Stimulated activated CD4-positive, alpha-beta T cell treated with anti-CD3 and anti-CD28 coated beads, Interleukin-15, amount 100 ng/mL, for 24 hours (primary cell): ENCODE results near the gene SQSTM1.
A peak's percentile ranks its signal among the peaks of the same experiment; 100 is the strongest.
"Not testable (repeated sequence)": the region's sequence is repeated elsewhere in the genome, so short reads cannot be mapped to it uniquely, and the experiment has no call there.

Source experiments
- DNase-seq: peaks from one replicate; pipeline ENCODE4 v3.0.0-alpha.2; 2020

SQSTM1 gene

DNA sequence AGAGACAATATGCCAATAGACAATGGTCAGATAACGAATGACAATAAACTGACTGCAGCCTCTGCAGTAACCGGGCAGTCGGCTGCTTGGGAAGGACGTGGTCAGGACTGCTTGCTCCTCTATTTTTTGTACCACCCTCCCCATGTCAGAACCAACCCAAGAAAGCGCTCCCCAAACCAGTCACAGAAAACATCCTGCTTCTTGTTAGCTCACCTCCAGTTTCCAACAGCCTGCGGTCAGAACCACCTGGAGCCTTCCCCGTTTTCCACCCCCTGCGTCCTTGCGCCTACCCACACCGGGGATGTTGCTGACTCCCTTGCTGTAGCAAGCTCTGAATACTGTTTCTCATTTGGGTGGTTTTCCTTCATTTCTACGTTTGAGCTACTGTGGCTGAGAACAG, 39.6 kb downstream of the SQSTM1 start:
- no peak for DNase-seq

DNA sequence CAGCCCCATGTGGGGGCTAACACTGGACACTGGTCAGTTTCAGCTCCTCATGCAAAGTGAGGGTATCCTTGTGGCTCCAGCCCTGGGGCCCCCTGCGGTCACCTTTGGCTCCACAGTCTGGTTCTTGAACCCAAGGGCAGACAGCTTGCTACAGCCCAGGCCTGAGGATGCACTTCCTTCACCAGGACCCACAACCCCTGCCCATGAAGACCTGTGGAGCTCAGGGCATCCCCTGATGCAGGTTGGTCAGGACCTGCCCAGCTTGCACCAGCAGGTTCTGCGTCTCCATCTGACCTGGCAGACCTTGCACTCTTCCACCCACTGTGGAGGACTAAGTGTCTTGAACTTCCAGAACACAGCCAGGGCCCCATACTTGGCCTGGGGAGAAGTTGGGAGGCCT, 41.6 kb downstream of the SQSTM1 start:
- DNase-seq = no peak

DNA sequence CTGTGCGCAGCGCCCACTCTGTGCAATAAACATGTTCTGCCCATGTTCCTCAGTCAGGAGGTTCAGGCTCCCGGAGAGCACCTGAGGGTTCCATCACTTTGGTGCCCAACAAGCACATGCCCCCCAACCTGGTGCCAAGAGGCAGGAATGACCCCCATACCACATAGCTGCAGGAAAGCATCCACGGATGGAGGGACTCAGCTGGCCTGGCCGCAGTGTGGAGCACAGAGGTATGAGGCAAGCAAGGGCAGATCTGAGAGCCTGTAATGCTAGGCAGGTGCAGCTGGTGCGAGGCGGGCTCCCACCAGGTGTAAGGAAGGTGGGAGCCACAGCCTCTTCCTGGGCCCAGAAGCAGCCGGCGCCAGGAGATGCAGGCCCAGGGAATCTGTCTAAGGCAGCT, 42.2 kb downstream of the SQSTM1 start:
- DNase-seq = no peak

DNA sequence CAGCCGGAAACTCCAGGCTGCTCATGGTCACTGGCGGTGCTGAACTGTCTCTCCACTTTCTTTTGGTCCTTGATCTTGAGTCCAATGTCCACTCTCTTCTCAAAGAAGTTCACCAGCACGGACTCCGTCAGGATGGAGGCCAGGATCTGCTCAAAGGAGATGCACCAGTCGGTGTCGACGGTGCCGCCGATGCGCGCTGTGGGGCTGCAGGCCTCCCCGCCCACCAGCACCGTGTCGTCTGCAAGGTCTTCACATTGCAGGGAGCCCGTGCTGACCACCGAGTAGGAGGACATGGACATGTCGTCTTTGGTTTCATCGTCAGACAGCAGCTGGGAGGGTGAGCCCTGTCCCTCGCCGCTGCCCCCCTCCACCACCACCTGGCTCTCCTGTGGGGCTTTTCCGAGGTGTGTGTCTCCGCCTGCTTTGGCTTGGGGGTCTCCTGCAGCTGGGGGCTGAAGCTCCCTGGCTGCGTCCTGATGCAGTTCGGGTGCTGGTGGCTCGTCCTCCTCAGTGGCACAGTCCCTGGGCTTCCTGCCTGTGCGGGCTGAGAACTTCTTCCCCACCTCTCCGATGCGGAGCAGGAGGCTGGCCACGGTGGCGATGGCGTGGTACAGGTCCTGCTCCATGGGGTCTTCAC, 42.9 kb downstream of the SQSTM1 start:
- no peak for DNase-seq

DNA sequence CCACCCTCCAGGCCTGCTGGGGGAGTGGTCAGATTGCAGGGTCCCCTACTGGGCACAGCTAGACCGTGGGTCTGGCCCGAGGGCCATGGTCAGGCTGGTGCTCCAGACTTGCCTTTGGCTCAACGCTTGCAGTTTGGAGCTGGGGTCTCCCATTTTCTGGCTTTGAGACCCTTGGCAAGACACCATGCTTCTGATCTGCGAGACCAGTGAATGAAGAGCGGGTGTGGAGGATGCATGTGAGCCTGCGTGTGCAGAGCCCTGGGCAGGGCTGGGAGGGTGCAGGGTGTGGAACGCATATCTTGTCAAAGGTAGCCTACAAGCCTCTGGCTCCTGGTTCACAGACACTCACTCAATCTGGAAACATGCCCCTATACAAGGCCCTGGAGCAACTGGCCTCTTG, 44.0 kb downstream of the SQSTM1 start:
- no peak for DNase-seq

DNA sequence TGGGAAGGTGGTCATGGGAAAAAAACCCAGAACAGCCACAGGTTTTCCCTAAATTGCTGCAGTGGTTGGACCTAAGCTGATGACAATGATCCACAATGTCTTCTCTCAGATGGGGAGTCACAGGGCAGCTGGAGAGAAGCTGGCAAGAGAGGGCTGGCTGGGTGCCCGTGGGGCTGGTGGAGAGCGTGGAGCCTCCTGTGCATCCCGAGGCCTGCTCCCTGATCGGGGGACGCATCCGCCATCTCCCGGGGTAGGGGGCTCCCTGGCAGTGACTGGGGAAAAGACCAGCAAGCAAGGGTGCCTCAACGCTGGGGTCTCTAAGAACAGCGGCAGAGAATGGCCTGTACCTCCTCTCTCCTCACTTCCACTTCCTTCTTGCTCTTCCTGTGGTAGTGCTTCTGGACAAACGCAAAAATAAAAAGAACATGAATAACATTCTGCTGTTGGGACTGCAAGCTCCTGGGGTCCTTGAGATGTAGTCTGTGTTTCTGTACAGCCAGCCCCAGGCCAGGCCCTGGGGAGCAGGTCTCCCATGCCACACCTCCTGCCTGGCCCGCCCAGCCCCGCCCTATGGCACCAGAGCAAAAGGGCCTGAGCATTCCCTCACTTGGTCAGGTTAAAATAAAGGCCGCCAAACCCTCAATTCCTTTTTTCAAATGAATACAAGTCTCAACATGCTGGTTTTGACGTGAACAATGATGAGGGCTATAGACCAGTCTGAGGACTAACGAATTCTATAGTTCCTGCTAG, 45.0 kb downstream of the SQSTM1 start:
- DNase-seq = no peak

DNA sequence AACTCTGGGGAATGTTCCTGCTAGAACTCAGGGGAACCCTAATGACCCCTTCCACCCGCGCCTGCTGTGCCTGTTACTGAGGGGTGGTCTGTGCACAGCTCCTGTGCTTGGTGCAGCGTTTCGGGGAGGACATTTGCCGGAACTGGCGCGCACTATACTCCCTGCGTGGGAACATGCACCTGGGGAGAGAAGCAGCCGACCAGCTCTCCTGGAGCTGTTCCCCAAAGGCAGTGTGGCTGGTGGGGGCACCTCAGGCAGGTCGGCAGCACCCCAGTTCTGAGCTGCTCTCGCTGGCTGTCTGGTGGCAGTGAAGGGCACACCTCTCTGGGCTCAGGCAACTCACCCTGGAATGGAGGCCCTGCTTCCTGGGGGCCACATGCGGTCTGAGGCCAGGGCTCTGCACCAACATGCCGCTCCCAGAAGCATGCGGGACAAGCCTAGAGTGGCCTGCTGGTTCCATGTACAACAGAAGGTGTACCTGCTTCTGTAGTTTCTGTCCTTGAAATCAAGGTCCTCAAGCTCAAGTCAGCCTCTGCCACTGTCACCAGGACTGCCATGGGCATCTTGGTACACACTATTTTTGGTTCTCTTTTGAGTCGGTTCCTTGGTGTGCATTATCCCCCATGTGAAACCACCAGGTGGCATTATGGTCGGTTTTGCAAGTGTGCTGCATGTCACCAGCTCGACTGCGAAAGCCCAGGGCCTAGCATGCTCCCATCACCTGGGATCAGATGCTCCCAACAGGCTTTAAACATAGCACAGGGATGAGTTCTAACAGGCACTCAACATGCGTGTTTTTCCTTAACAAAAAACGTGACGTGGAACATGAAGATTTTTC, 45.8 kb downstream of the SQSTM1 start:
- peak; percentile 47 for DNase-seq

DNA sequence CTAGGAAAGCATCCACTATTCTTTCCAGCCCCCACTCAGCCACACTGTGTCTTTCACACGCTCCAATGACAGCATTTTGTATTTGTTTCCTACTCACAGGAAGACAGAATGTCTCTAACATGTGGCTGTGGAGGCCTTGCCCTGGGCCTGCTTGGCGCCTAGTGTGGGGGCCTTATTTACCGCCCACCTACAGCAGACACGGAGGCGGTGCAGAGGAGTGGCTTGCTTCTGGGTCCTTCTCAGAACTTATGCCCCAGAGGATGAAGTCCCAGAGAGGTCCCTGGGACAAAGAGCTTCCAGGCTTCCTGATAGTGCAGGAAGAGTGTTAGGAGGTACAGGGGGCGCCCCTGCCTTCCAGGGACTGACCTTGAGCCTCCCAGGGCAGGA, 46.4 kb downstream of the SQSTM1 start:
- no peak for DNase-seq

DNA sequence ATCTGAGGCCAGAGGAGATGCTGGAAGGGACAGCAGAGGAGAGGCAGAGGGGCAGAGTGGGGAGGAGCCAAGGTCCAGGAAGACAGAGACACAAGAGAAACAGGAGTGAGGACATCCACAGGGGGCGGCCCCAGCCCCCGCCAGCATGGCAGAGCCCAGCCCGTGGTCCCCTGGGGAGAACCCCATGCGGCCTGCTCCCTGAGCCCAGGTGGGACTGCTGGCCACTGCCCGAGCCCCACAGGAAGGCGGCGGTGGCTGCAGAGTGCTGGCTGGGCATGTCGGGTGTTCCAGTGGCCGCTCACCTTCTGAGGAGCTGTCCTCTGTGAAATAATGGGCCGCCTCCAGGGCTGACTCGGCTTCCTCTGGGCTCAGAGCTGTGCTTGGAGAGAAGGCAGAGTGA, 46.8 kb downstream of the SQSTM1 start:
- no peak for DNase-seq

DNA sequence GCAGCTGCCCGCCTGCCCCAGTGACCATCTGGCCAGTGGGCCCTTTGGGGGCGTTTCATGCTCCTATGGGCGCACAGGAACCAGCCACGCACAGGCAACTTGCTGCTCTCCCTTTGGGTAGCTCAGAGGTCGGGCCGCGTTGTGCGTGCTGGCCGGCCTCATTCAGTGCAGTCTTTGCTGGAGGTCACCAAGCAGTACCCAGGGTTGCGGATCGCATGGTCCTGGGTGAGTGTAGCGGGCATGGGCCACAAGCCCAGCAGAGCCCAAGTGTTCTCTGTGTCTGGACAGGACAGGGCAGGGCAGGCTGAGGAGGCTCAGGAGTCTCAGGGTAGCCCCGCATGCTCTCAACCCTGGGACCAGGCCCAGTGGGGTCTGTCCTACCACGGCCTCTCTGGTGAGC, 47.8 kb downstream of the SQSTM1 start:
- no peak for DNase-seq

DNA sequence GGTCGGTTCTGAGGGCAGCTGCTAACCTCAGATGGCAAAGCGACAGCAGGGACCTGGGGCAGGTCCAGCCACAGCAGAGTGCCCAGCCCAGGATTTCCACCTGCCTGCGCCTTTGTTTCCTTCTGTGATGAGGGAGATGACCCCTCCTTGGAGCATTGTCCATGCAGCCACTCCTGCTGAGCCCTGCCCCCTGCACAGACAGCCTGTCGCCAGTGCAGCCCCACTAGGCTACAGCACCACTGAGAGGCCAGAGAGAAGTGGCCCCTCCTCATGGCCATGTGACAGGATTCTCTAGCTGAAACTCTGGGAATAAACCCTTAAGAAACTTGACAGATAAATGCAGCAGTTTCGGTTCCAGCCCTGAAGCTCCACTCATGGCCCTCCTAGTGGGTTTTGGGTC, 48.4 kb downstream of the SQSTM1 start:
- DNase-seq = no peak

DNA sequence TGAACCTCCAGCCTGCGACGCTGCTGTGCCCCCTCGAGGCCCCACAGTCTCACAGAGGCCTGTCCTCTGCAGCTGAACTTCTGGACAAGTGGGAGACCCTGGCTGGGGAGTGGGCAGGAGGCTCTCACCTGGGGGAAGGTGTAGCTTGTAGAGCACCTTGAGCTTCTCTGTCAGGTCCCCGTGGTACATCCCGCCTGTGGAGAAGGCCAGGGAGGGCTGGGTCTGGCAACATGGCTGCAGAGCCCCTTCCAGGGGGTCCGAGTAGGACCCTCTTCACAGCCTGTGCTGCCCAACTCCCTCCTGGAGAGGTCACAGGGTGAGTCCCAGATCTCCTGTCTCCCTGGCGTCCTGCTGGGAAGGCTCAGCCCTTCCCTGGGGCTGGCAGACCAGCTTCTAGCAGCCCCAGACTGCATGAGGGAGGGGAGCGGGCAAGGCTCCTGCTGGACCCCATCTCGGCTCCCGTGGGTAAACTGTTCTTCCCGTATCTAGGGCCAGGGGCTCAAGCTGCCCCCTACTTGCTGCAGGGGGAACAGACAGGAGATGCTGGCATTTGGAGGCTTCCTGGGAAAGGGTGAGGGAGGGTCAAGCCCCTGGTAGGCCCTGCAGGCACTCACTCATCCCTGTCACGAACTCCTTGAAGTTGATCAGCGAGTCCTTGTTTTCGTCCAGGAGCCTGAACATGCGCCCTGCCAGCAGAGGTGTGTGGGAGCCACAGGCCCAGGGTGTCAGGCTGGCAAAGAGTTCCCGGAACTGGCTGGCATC, 49.1 kb downstream of the SQSTM1 start:
- DNase-seq = no peak

DNA sequence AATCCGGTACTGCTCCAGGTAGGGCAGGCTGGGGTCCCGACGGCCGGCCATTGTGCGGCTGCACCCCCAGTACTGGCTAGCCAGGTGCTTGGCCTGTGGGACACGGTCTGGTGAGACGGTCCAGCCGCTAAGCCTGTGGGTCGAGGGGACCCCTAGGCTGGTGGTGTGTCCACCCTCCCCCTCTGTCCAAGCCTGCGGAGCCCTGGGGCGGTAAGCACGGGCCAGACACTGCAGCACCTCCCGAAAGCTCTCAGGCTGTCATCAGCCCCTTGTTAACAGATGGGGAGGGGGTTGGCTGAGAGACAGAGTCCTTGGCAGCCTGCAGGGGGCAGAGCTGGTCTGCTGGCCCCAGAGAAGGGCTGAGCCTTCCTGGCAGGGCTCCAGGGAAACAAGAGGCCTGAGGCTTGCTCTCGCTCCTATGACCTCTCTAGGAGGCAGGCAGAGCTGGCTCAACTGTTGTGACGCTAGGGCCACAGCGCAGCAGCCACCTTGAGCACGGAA, 49.7 kb downstream of the SQSTM1 start:
- DNase-seq = peak; percentile 34

DNA sequence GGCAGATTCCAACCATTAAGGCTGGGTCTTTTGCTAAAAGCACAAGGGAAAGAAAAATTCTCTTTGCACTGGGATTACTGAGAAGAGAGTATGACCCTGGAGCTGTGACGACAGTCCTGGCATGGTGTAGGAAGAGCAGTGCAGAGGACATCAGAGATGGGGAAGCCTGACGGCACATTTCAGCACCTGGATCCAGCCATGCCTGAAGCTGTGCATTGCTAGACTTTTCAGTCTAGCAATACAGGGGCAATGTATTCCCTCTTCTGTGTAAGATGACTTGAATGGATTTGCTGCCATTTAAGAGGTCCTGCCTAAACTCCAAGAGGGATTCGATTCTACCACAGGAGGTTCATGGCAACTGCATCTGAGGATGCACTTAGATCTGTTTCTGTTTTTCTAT, 50.2 kb downstream of the SQSTM1 start:
- DNase-seq = no peak

DNA sequence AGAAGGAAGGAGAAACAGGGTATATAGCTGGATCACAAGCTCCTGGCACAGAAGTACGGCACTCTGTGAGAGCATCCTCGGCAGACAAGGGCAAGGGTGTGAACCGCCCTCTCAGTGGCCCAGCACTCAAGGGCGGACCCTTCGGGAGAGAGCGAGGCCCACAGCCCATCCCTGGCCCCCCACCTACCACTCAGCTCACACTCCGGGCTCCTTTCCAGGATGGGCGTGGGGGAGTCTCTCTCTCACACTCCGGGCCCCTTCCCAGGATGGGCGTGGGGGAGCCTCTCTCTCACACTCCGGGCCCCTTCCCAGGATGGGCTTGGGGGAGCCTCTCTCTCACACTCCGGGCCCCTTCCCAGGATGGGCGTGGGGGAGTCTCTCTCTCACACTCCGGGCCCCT, 50.8 kb downstream of the SQSTM1 start:
- not testable (repeated sequence) for DNase-seq

DNA sequence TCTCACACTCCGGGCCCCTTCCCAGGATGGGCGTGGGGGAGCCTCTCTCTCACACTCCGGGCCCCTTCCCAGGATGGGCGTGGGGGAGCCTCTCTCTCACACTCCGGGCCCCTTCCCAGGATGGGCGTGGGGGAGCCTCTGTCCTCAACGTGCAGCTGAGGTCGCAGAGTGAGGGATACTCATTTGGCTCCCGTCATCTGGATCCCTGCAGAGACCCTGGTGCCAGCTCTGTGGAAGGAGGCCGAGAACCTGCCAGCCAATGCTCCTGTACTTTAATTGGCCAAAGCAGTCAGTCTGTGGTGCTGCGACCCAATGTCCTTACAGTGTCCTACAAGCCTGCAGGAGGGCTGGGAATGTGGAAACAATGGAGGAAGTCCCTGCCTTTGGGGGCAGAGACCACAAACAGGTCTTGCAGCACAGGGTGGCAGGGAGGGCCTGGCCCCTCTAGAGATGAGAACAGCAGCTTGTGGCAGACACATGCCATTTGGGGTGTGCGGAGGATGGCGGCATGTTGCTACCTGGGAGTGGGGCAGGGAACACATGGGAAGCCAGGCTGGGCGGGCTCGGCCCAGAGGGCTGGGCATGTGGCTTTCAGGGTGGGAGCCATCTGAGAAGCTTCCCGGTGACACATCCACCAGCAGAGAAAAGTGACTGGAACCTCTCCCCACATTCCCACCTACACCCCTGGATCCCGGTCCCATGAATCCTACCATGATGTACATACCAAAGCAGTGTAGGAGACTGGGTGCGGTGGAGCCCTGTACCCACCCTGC, 51.5 kb downstream of the SQSTM1 start:
- no peak for DNase-seq

DNA sequence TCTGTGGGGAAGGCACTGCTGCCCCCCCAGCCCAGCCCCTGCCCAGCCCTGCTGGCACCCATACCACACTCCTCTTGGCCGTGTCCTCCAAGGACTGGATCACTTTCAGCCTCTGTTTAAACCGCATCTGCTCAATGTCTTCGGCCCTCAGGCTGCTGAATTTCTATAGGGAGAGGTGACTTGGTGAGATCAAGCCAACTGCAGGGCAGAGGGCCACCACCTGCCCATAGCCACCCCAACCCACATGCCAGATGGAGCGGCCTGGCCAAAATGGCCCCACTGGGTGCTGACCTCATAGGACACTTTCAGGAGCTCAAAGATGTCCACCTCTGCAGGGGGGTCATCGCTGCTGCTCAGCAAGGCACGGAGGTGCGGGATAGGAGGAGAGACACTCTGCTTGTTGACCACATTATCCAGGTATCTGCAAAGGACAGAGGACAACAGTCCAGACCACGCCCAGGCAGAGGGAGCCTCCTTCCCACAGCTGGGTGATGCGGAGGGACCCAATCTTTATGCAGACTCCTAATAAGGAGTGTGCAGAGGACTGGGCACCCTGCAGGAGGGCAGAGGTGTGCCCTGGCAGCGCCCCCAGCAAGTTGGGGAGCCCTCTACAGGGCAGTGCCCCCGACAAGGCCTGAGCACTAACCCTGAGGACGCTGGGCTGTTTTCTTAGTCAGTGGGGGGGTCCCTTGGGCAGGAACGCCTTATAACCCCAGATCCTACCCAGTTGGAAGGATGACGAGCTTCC, 52.3 kb downstream of the SQSTM1 start:
- DNase-seq = no peak

DNA sequence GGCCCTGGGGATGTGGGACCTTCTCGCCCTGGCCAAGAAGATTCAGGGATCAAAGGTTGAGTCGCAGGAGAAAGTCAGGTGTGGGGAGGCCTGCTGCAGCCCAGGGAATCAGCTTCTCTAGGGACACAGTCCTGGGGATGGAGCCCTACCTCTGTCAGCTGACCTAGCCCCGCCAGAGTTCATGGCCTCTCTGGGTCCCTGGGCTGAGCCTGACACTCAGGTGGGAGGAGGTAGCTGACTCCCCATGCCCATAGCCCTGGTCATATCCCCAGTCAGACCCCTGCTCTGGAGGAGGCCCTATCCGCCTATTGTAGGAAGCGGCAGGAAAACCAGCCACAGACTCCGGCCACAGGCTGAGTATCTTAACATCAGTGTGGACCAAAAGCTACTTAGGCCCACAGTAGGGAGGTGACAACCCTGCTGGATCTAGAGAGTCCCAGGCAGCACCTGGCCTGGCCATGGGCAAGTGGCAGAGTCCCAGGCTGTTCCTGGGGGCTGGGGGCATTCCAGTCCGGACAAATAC, 52.9 kb downstream of the SQSTM1 start:
- DNase-seq = no peak

DNA sequence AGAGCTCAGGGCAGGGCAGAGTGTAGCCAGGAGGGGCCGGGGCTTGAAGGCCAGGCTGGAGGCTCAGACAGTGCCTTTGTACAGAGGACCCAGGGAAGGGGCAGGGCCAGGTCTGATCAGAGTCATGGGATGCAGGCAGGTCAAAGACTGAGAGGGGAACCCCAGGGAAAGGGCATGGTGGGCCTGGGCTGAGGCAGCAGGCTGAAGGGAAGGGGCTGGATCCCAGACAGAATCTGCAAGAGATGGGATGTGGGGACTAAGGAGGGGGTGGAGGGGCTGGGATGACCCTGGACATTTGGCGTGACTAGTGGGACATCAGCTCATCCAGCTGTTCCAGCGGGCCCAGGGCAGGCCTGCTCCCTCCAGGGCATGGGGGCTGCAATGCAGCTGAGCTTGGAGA, 53.4 kb downstream of the SQSTM1 start:
- DNase-seq = no peak

DNA sequence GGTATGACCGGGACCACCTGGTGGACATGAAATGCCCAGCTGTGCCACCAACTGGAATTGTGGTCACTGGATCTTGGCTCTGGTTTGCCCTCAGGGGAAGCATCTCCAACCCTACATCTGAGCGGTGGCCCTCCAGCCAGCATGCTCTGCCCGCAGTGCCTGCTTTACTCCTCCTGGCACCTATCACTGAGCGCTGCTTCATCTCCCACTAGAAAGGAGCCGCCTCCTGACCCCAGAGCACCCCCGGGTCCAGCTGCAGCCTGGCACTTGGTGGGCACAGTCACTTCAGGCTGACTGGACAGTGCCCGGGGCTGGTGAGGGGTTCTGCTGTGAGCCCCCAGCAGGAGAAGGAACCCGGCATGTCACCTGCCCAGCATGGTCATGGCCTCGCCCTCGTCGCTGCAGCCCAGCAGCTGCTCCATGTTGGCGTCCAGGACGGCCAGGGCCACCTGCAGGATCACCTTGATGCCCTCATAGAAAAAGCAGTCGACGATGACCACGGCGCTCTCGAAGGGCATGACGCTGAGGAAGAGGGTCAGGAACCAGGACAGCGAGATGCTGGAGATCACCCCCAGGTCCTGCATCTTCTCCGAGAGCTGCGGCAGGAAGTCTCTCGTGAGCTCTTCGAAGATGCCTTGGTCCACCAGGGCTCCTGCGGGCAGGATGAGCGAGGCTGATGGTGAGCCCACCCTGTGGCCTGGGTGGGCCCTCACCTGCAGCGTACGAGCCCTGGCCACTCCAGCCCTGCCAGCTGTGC, 54.0 kb downstream of the SQSTM1 start:
- DNase-seq = no peak
